ENCODE measurements around the gene CD209.

Gene CD209

DNA sequence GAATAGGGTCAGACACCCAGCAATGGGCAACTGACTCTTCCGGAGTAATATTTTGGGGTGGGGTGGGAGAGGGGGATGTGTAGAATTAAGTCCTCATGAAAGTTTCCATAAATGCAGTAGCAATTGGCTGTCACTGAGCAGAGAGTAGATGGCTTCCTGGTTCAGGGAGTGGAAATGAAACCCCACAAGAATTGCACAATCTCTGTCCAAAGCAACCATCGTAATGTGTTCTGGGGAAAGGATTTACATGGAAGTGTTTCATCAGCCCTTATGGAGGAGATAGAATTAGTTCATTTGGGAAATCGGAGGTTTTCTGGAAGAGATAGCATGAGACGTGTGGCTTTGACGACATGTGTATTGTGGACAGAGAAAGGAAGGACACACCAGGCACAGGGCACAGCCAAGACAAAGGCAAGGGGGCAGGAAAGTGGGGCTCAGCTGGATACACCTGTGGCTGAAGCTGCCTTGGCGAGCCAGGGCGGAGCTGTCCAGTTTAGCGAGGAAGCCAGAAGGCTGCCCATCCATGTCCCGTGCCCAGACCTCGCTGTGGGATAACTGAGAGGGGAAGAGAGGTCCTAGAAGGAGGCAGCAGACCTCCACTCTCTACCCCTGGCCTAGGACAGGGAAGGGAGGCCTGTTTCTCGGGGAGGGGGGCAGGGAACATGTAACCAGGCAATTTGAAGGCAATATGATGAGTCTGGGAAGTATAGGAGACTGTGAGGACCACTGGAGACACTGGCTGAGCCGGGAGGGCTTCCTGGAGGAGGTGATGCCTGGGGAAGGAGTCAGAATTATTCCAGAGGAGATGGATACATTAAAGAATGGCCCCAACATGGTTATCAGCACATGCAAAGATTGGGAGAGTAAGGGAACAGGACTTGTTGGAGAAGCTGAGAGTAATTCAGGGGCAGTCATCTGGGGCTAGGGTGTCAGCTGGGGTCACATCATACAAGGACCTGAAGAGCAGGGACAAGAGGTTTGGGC, 12.8 kb downstream of the CD209 start:
- DNase-seq: no peak

GRCh38 chr19:7733376-7733775, 14.0 kb downstream of the CD209 start:
- no peak for DNase-seq

- DNase-seq: no peak
These were observed 15.3 kb downstream of the CD209 start, which contains the start of gene CLEC4G for GRCh38 chr19:7732045-7732444. Gene CLEC4G, minus strand, starts transcription at chr19:7732110. Its CDS starts 8 bp downstream, at chr19:7732102.

DNA sequence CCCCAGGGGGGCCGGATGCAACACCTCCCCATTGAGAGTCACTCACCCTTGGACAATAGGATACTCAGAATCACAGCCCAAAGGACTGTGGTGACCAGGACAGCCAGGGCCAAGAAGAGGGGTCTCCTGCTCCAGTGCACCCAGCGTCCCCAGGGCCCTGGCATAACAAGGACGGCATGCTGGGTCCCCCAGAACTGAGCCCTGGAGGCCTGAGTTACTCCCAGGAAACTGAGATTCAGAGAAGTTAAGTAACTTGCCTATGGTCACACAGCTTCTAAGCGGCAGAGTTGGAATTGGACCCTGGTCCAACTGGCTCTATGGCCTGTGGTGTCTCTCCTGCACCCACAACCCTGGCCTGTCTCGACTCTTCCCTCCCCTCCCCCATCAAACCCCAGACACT, 15.7 kb downstream of the CD209 start:
- DNase-seq: no peak

DNA sequence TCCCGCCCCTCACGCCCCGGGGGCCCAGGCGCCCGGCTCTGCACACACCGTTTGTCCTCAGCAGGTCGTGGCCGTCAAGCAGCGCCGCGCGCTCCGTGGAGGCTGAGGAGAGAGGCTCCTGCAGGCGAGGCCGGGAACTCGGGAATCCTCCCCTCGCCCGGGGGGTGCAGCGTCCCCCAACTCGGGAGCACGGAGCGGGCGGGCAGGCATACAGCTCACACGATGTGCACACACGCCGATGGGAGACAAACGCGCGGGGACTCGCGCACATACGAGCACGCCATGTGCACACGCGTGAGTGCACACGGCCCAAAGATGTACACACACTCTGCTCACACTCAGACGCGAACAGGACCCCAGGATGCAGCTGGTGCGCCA, 16.1 kb downstream of the CD209 start:
- no peak for DNase-seq

GRCh38 chr19:7730286-7731217, 16.8 kb downstream of the CD209 start:
- no peak for DNase-seq

DNA sequence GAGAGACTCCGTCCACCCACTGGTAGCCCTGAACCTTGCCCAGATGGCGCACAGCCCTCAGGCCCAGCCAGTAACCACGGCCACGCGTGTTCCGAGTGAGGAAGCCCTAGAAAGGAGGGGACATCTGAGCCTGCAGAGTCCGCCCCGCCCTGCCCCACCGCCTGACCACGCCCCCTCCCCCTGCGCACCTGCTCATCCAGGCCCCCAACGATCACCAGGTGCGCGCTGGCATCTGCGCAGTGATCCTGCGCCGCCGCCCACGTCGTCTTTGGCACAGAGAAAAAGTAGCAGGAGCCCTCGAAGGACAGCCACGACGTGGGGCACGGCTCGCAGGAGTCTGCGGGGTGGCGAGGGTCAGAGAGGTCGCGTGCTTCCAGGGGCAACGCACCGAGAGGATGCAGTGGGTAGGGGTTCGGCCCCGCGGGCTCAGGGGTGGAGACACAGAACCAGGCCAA, 17.5 kb downstream of the CD209 start:
- no peak for DNase-seq

DNA sequence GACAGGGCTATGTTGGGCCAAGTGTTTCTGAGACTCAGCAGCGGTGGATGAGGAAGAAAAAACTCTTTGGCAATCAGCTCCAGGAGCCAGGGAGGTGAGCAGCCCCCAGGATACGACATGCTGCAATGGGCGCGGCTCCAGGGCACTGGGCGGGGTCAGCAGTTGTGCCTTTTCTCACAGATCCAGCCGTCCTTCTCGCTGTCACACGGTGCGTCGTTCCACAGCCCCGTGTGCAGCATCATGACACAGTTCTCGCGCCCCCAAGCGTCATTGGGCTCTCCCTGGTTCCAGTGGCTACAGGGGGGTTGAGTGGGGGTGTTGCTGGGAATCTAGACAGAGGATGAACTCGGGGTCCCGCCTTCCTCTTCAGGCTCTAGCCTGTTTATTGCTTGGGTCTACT, 18.1 kb downstream of the CD209 start:
- DNase-seq: no peak

GRCh38 chr19:7725791-7726190, 21.5 kb downstream of the CD209 start:
- no peak for DNase-seq

DNA sequence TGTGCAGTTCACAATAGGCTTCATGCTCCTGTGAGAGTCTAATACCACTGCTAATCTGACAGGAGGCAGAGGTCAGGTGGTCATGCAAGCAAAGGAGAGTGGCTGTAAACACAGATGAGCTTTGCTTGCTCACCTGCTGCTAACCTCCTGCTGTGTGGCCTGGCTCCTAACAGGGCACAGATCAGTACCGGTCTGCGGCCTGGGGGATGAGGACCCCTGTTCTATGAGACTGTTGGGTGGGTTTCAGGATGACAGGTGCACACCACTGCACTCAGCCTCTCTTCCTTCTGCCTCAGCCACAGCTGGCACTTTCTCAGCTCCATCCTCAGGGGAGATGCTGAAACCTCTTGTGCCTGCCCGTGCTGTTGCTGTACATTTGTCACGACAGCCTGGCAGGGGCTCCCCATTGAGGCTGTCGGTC, 25.1 kb downstream of the CD209 start:
- DNase-seq: no peak

DNA sequence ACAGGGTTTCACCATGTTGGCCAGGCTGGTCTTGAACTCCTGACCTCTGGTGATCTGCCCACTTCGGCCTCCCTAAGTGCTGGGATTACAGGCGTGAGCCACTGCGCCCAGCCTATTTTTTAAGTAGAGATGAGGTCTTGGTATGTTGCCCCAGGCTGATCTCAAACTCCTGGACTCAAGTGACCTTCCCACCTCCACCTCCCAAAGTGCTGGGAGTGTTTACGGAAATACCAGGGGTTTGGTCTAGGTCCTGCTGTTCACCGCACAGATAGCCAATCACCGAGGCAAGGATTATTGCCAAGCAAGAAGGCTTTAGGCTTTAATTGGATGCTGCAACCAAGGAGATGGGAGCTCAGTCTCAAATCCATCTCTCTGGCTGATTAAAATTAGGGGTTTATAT, 27.0 kb downstream of the CD209 start:
- DNase-seq: no peak

- no peak for DNase-seq
These were observed 28.7 kb downstream of the CD209 start for GRCh38 chr19:7718668-7719067.

DNA sequence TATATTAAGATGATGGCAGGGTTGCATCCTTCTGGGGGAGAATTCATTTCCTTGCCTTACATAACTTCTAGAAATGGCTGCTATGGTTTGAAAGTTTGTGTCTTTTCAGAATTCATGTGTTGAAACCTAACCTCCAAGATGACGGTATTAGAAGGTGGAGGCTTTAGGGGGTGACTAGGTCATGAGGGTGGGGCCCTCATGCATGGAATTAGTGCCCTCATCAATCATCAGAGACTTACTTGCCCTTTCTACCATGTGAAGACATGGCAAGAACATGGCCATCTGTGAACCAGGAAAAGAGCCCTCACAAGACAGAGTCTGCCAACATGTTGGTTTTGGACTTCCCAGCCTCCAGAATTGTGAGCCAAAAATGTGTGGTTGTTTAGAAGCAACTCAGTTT, 30.6 kb downstream of the CD209 start:
- DNase-seq: no peak

GRCh38 chr19:7715671-7716070, 31.7 kb downstream of the CD209 start:
- DNase-seq: no peak

GRCh38 chr19:7710616-7711015, 36.7 kb downstream of the CD209 start:
- no peak for DNase-seq

- no peak for DNase-seq
These were observed 37.3 kb downstream of the CD209 start for GRCh38 chr19:7709932-7710460.

DNA sequence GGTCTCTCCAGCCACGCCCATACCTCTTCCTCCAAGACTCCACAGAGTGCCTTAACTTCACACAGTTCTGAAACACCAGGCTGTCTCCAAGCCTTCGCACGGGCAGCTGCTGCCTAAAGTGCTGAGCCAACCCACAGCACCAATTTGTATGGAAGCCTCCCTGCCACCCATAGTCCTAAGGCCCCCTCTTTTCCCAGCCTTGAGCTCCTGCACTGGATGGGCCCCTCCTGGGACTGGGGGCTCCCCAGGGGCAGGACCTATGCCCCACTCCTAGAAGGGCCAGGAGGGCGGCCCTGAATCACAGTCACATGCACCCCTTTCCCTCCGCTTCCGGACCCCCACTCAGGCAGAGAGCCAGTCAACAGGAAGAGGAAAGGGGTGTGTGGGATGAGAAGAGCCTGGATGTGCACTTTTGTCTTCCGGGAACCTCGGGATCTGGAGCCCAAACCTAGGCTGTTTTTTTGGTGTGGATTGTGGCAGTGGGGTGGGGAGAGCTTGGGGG, 40.3 kb downstream of the CD209 start:
- DNase-seq: no peak

- no peak for DNase-seq
These were observed 41.0 kb downstream of the CD209 start for GRCh38 chr19:7706188-7706954.

DNA sequence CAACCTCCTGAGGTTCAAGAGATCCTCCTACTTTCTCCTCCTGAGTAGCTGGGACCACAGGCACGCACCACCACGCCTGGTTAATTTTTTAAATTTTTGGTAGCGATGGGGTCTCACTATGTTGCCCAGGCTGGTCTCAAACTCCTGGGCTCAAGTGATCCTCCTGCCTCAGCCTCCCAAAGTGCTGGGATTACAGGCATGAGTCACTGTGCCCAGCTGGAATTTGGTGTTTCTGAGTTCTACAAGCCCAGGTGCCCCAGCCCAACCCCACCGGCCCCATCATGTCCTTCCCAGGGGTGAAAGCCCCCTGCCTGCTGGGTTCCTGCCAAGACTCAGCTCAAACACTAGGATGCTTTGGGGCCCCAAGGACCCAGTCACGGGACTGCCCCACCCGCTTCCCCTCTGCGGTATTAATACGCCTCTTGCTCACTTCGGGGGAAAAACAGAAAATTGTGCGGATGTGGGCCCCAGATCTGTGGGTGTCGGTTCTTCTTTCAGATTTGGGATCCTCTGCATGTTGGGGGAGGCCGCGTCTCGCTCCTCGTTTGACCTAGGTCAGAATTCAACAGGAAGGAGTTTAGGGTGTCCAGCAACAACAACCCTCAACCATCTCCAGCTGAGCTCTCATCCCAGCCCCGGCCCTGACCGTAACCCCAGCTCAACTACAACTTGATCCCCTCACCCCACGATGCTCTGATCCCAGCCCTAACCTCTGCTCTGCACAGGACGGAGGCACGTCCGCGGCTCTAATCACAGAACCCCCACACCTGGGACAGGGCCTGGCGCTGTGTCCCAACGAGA, 41.7 kb downstream of the CD209 start:
- DNase-seq: no peak

DNA sequence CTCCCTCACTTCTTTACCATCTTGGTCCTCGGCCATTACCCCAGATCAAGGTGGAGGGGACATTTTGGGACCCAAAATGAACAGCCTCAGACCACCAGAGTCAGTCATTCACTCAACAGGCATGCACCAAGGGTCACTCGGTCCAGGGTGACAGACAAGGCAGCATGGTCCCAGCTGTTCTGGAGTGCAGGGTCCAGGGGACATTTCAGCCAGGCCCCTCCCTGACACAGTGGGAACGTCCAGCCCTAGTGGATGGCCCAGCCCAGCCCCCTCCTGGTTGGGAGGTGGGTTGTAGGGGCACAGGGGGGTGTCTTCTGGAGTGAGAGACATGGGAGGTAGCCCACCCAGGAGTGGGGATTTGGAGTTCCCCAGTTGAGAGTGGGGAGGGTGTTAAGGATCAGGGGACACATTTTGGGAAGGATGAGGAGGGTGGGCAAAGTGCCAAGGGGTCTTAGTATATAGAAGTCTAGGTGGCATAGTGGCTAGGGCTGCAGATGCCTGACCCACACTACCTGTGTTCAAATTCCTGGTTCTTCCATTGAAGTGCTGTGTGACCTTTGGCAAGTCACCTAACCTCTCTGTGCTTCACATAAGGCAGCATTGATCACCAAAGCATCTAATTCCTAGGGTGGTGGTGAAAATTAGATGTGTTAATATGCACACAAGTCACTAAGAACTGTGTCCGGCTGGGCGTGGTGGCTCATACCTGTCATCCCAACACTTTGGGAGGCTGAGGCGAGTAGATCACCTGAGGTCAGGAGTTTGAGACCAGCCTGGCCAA, 42.9 kb downstream of the CD209 start:
- DNase-seq: no peak

GRCh38 chr19:7703332-7703731, 44.0 kb downstream of the CD209 start:
- no peak for DNase-seq
